Nephron (organoid): ENCODE results near the gene CBX2.

ENCODE experiments used
- H3K27ac Mint-ChIP-seq, 3 experiments: 2 replicates each; pipeline ENCODE4 v1.8.0; 2020; ENCODE audit warnings: mixed read lengths in 3 of 3, mild to moderate bottlenecking in 2 of 3, moderate library complexity in 1 of 3
- H3K27me3 Mint-ChIP-seq: 2 replicates; pipeline ENCODE4 v1.8.0; 2021; ENCODE audit warnings: low read depth, mild to moderate bottlenecking, moderate library complexity, mixed read lengths
- H3K36me3 Mint-ChIP-seq: 2 replicates; pipeline ENCODE4 v1.8.0; 2020; ENCODE audit warnings: low read depth, mixed read lengths
- H3K4me1 Mint-ChIP-seq: 2 replicates; pipeline ENCODE4 v1.8.0; 2020; ENCODE audit warnings: mixed read lengths
- H3K4me3 Mint-ChIP-seq, 3 experiments: 2 replicates each; pipeline ENCODE4 v1.8.0; 2020; ENCODE audit warnings: mild to moderate bottlenecking in 3 of 3, mixed read lengths in 3 of 3, moderate library complexity in 2 of 3
- H3K9me3 Mint-ChIP-seq: 2 replicates; pipeline ENCODE4 v1.8.0; 2020; ENCODE audit warnings: mixed read lengths
- CTCF ChIP-seq, 3 experiments: fragments of 200-600 bp; sonication (generic); IDR thresholded peaks; one replicate each; pipeline ENCODE4 v1.5.0; 2021; ENCODE audit warnings: antibody characterized with exemption in 3 of 3; ENCODE audit not compliant: unreplicated experiment in 3 of 3

Gene CBX2

GRCh38 chr17:79777894-79778503, at the start of gene CBX2:
CBX2 (plus strand) TSS chr17:79778148; CDS start chr17:79778236, 88 bp downstream.
- peak within 1 kb of the TSS; percentile 84 to 94 (median 89) for H3K27ac Mint-ChIP-seq
- H3K9me3 Mint-ChIP-seq = no peaks in the 10 kb centered on the region
- H3K4me1 Mint-ChIP-seq = peaks cover 66% of the 10 kb centered on the region
- H3K27me3 Mint-ChIP-seq = peaks cover 17% of the 10 kb centered on the region
- H3K36me3 Mint-ChIP-seq = peaks cover 28% of the 10 kb centered on the region
- H3K4me3 Mint-ChIP-seq = peak within 1 kb of the TSS; percentile 93 to 98 (median 97)
- no peak for TF ChIP-seq CTCF (IDR thresholded peaks at IDR 0.05; ENCODE audit: unreplicated experiment in 3 of 3)

- H3K27me3 Mint-ChIP-seq = no peaks in the 10 kb centered on the region
Observed at GRCh38 chr17:79728169-79728907, 49.6 kb upstream of the CBX2 start.

GRCh38 chr17:79728908-79729471, 49.0 kb upstream of the CBX2 start:
- Mint-ChIP-seq H3K27me3 (peaks cover under 1% of the 10 kb centered on the region), H3K4me1 (peaks cover 11% of the 10 kb centered on the region), H3K9me3 (no peaks in the 10 kb centered on the region), H3K4me3 (no peak overlapping the region), H3K27ac (peak overlapping the region; percentile 83 to 91 (median 85)), H3K36me3 (no peaks in the 10 kb centered on the region)
- no peak for TF ChIP-seq CTCF (IDR thresholded peaks at IDR 0.05; ENCODE audit: unreplicated experiment in 3 of 3)

More at GRCh38 chr17:79728169-79728907, 49.6 kb upstream of the CBX2 start:
- H3K36me3 Mint-ChIP-seq = no peaks in the 10 kb centered on the region
- no peaks in the 10 kb centered on the region for H3K9me3 Mint-ChIP-seq
- H3K4me3 Mint-ChIP-seq = peak overlapping the region; percentile 48 to 61 (median 61)
- H3K4me1 Mint-ChIP-seq = peaks cover 11% of the 10 kb centered on the region
- H3K27ac Mint-ChIP-seq = peak overlapping the region; percentile 83 to 91 (median 85)
- TF ChIP-seq CTCF (IDR thresholded peaks at IDR 0.05; ENCODE audit: unreplicated experiment in 3 of 3) = no peak

- peaks cover 11% of the 10 kb centered on the region for H3K4me1 Mint-ChIP-seq
- peak overlapping the region in 1 of 3 experiments; percentile 8 for H3K27ac Mint-ChIP-seq
- no peaks in the 10 kb centered on the region for H3K36me3 Mint-ChIP-seq
- peaks cover 4% of the 10 kb centered on the region for H3K27me3 Mint-ChIP-seq
- no peak for TF ChIP-seq CTCF (IDR thresholded peaks at IDR 0.05; ENCODE audit: unreplicated experiment in 3 of 3)
- no peak overlapping the region for H3K4me3 Mint-ChIP-seq
- H3K9me3 Mint-ChIP-seq = no peaks in the 10 kb centered on the region
Observed at GRCh38 chr17:79729761-79730160, 48.2 kb upstream of the CBX2 start.

- Mint-ChIP-seq H3K9me3 (no peaks in the 10 kb centered on the region), H3K4me3 (no peak overlapping the region), H3K36me3 (no peaks in the 10 kb centered on the region), H3K27ac (no peak overlapping the region), H3K27me3 (peaks cover 7% of the 10 kb centered on the region), H3K4me1 (peaks cover 11% of the 10 kb centered on the region)
- no peak for TF ChIP-seq CTCF (IDR thresholded peaks at IDR 0.05; ENCODE audit: unreplicated experiment in 3 of 3)
Observed at GRCh38 chr17:79730437-79730768, 47.5 kb upstream of the CBX2 start.
